Retinal pigment epithelial cell (primary cell): Measurements from ENCODE around the gene HCST.
A peak's percentile ranks its signal among the peaks of the same experiment; 100 is the strongest.

ENCODE experiments used
- DNase-seq: peaks from one replicate; pipeline ENCODE4 v3.0.0-alpha.2; 2010; ENCODE audit warnings: low read depth
- H3K4me3 ChIP-seq: 2 replicates; pipeline ENCODE4 v1.5.1; 2011; ENCODE audit warnings: mild to moderate bottlenecking, low read length, control low read depth, moderate library complexity
- TF ChIP-seq, protein P1 (sequence below): conservative IDR thresholded peaks from 2 replicates; pipeline ENCODE4 v1.5.1; 2011; ENCODE audit warnings: low read depth, low read length, control low read depth, inconsistent platforms

HCST gene

DNA sequence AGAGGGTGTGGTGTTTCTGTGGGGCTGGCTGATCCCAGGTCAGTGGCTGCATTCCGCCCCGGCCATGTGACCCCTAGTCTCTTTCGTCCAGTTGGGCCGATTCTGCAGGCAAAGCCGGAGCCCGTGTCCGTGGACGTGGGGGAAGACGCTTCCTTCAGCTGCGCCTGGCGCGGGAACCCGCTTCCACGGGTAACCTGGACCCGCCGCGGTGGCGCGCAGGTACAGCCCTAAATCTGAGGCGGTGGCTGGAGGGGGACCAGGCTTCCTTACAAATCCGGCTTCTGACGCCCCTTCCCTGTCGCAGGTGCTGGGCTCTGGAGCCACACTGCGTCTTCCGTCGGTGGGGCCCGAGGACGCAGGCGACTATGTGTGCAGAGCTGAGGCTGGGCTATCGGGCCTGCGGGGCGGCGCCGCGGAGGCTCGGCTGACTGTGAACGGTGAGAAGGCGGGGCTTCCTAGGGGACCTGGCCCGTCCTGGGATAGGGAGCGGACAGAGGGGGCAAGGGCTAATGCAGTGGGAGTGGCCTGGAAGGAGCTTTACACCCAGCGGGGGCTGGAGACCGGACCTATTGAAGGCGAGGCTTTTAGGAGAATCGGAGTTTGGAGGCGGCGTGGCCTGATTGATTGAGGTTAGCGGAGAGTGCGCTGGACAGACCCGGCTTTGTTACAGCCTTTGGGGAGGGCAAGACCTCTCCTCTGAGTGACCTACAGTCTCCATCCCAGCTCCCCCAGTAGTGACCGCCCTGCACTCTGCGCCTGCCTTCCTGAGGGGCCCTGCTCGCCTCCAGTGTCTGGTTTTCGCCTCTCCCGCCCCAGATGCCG is 41.3 kb upstream of the HCST start:
- peak overlapping the region; percentile 14 for H3K4me3 ChIP-seq
- peak; percentile 13 for DNase-seq
- TF ChIP-seq, protein P1, sequence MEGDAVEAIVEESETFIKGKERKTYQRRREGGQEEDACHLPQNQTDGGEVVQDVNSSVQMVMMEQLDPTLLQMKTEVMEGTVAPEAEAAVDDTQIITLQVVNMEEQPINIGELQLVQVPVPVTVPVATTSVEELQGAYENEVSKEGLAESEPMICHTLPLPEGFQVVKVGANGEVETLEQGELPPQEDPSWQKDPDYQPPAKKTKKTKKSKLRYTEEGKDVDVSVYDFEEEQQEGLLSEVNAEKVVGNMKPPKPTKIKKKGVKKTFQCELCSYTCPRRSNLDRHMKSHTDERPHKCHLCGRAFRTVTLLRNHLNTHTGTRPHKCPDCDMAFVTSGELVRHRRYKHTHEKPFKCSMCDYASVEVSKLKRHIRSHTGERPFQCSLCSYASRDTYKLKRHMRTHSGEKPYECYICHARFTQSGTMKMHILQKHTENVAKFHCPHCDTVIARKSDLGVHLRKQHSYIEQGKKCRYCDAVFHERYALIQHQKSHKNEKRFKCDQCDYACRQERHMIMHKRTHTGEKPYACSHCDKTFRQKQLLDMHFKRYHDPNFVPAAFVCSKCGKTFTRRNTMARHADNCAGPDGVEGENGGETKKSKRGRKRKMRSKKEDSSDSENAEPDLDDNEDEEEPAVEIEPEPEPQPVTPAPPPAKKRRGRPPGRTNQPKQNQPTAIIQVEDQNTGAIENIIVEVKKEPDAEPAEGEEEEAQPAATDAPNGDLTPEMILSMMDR, result no peak

DNA sequence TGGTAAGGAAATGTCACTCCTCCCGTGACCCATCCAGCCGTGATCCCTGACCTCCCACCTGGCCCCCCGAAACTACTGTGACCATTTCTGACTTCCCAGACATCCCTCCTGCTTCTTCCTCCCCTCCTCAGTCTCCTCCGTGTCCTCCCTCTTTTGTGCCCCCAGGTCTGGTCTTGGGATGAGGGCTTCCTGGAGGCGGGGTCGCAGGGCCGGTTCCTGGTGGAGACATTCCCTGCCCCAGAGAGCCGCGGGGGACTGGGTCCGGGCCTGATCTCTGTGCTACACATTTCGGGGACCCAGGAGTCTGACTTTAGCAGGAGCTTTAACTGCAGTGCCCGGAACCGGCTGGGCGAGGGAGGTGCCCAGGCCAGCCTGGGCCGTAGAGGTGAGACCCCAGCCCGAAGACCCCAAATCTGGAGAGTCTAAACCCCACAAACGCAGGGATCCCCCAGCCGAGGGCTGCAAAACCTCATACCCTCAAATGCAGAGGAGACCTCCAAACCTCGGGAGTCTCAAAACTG is 40.6 kb upstream of the HCST start:
- no peak overlapping the region for H3K4me3 ChIP-seq
- TF ChIP-seq, protein P1, result no peak
- DNase-seq, result no peak

DNA sequence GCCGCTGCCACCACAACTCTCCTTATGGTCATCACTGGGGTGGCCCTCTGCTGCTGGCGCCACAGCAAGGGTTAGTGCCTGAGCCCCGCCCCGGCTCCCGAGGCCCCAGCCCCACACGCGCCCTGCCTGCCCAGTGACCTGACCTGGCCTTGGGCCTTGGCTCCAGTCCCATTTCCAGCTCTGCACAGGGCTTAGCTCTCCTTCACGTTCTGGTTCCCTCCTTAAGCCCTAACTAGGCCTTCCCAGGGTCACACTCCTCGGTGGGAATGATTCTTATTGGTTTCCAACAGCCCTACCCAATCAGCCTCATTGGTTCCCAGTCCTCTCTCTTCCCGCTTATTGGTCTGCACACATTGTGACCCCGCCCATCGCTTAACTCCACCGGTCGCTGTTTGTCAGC is 39.8 kb upstream of the HCST start:
- H3K4me3 ChIP-seq, result no peak overlapping the region
- TF ChIP-seq, protein P1, result no peak

DNA sequence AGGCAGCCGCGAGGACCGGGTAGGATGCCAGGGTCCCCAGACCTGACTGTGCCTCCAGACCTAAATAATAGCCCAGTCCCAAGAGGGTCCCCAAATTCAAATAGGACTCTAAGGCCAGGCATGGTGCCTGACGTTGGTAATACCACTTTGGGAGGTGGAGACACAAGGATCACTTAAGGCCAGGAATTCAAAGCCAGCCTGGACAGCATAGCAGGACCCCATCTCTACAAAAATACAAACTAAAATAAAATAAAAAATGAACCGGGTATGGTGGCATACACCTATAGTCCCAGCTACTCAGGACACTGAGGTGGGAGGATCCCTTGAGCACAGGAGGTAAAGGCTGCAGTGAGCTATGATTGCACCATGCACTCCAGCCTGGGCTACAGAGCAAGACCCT is 39.3 kb upstream of the HCST start:
- H3K4me3 ChIP-seq, result no peak overlapping the region
- DNase-seq, result no peak
- TF ChIP-seq, protein P1, result no peak

More for the DNA sequence above, 39.8 kb upstream of the HCST start:
- DNase-seq, result no peak

DNA sequence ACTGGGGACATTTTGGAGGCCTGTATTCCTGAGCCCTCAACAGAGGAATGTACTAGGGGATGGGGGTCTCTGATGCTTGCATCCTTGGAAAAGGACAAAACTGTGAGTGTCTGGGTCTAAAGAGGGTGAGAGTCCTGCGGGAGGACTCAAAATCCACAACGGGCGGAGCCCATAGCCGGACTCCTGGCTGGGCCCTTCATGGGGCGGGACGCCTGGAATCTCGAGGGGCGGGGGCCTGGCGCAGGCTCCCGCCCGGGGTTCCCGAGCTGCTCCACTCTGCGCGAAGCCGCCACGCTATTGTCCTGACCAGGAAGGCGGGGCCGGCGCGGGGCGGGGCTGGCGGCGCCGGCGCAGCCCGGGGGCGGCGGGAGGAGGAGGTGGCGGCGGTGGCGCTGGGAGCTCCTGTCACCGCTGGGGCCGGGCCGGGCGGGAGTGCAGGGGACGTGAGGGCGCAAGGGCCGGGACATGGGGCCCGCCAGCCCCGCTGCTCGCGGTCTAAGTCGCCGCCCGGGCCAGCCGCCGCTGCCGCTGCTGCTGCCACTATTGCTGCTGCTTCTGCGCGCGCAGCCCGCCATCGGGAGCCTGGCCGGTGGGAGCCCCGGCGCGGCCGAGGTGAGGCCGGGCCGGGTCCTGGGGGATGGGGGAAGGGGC is 34.0 kb upstream of the HCST start, which contains the start of gene APLP1:
Gene APLP1 (plus strand): TSS at position 403 of the 651 bp plus-strand sequence. CDS start 63 bp downstream, at position 466.
- peak within 1 kb of the TSS; percentile 75 for H3K4me3 ChIP-seq
- TF ChIP-seq, protein P1, result no peak

DNA sequence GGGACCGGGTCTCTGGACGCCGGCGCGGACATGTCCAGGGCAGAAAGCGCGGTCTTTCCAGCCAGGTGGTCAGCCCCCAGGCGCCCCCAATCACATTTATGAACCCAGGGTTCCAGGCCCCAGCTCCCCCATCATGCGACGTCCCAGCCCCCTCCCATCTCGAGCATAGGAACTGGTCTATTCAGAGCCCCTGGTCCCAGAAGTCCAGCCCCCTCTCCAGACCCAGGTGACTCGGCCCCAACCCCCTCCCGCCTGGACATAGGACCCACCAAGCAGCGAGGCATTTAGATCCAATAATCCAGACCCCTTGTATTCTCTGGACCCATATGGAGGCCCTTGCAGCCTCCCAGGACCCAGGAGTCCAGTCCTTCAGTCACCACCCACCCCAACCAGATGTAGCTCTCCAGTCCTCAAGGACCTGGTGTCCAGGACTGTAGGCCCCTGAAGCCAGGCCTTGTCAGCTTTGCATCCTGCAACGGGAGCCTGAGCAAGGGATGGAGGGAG is 33.5 kb upstream of the HCST start:
- H3K4me3 ChIP-seq, result peak overlapping the region; percentile 75
- TF ChIP-seq, protein P1, result no peak
- DNase-seq, result no peak

More for the DNA sequence above, 34.0 kb upstream of the HCST start, which contains the start of gene APLP1:
- peak; percentile 13 for DNase-seq
